ENCODE results near the gene PRRC1.

Gene PRRC1

GRCh38 chr5:127505905-127506304 lies 11.5 kb upstream of the PRRC1 start:
- TF ChIP-seq CTCF (conservative IDR thresholded peaks at IDR 0.05; ENCODE audit: low read depth, low read length) = no peak
- no peak overlapping the region for H3K4me3 ChIP-seq (ENCODE audit: low read length)
- DNase-seq (ENCODE audit: low read depth) = no peak

- no peak for TF ChIP-seq CTCF (conservative IDR thresholded peaks at IDR 0.05; ENCODE audit: low read depth, low read length)
- DNase-seq (ENCODE audit: low read depth) = no peak
Observed at GRCh38 chr5:127506616-127507015, 10.8 kb upstream of the PRRC1 start.

DNA sequence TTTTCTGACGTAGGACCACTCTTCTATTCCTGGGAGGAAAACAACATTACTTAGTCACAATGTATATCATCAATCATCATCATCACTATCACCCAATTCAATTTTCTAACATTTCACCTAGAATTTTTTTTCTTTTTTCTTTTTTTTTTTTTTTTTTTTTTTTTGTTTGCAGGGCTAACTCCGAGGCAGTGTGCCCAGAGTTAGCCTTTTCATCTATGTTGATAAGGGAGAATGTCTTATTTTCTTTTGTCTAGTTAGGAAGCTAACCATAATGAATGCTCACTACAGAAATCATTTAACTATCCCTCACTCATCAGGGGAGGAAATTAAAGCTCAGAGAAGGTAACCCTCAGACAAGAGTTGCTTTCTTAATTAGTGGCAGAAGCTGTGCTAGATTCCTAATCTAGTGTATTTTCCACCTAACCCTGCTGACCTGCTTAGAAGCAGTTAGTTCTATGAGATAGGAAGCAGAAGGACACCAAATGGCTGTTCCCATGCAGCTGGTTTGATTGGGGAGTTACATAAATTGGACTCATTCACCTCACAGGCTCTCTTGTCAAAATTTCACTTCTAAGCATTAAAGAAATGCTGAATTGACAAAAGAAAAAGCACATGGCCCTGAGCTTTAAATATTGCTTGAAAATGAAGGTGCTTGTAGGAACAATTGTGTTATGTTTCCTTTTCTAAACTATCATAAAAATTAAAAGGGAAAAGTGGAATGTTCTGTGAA lies 8.6 kb upstream of the PRRC1 start:
- H3K4me3 ChIP-seq (ENCODE audit: low read length) = no peak overlapping the region
- TF ChIP-seq CTCF (conservative IDR thresholded peaks at IDR 0.05; ENCODE audit: low read depth, low read length) = no peak
- DNase-seq (ENCODE audit: low read depth) = no peak

More at GRCh38 chr5:127506616-127507015, 10.8 kb upstream of the PRRC1 start:
- no peak overlapping the region for H3K4me3 ChIP-seq (ENCODE audit: low read length)

- no peak for DNase-seq (ENCODE audit: low read depth)
- no peak overlapping the region for H3K4me3 ChIP-seq (ENCODE audit: low read length)
- no peak for TF ChIP-seq CTCF (conservative IDR thresholded peaks at IDR 0.05; ENCODE audit: low read depth, low read length)
Observed at GRCh38 chr5:127513408-127513970, 4.0 kb upstream of the PRRC1 start.

DNA sequence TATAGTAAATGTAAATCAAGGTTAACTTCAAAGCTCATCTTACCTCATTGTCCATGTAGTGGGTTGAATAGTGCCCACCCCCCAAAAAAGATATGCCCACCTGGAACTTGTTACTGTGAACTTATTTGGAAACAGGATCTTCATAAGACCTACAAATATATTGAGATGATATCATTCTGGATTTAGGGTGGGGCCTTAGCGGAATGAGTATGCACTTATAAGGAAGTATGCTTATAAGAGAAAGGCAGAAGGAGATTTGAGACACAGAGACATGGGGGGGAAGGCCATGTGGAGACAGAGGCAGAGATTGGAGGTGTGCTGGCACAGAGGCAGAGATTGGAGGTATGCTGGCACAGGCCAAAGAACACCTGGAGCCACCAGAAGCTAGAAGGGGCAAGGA lies 2.6 kb upstream of the PRRC1 start:
- no peak for DNase-seq (ENCODE audit: low read depth)
- no peak overlapping the region for H3K4me3 ChIP-seq (ENCODE audit: low read length)
- TF ChIP-seq CTCF (conservative IDR thresholded peaks at IDR 0.05; ENCODE audit: low read depth, low read length) = no peak

DNA sequence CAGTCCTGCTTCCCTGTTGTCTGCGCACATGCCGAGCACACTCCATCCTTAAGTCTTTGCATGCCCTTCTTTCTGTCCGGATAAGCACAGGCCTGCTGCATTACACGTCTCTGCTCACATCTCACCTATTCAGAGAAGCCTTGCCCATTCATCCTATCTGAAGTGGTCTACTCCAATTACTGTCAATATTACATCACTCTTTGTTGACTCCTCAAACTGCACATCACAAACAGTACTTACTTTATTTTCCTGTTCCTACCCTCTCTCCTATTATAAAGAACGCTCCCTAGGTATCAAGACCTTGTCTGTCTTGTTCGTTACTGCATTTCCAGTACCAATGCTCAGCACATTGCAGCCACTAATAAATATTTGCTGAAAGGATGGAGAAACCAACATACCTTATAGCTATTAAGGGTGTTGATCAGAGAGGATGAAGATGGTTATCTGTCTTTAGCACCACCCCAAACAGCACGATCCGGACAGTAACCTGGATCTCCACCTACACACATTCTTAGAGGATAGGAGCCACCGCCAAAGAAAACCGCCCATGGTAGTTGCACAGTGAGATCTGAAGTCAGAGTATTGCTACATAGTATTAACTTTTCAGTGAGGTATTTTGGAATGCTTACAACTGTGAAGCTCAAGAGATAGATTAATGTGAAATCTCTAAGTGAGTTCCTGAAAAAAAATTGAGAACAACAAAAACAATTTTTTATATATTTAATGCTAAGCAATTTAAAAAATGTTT lies 1.6 kb upstream of the PRRC1 start:
- DNase-seq (ENCODE audit: low read depth) = no peak
- H3K4me3 ChIP-seq (ENCODE audit: low read length) = no peak overlapping the region
- TF ChIP-seq CTCF (conservative IDR thresholded peaks at IDR 0.05; ENCODE audit: low read depth, low read length) = no peak
